ENCODE results near the gene FBXO31.

FBXO31 gene

GRCh38 chr16:87297407-87297806 lies 86.2 kb downstream of the FBXO31 start:
- Histone ChIP-seq H3K4me3 (ENCODE audit: low read length) (no peak overlapping the region), H3K9me2 (replicated peaks; ENCODE audit: insufficient read depth, low read length) (no peaks in the 10 kb centered on the region), H3F3A (ENCODE audit: insufficient read depth, low read length) (no peaks in the 10 kb centered on the region), H3K27ac (ENCODE audit: low read length) (no peak overlapping the region), H3K36me3 (replicated peaks; ENCODE audit: insufficient read depth, low read length) (no peaks in the 10 kb centered on the region), H3K79me2 (ENCODE audit: low read length) (no peaks in the 10 kb centered on the region), H3K4me1 (ENCODE audit: low read length) (no peaks in the 10 kb centered on the region), H2AFZ (ENCODE audit: low read length) (no peak overlapping the region), H3K4me2 (ENCODE audit: low read depth, low read length) (no peak overlapping the region), H3K27me3 (replicated peaks; ENCODE audit: insufficient read depth, low read length) (no peaks in the 10 kb centered on the region), H4K20me1 (ENCODE audit: insufficient read depth, low read length) (no peaks in the 10 kb centered on the region), H3K9ac (ENCODE audit: low read length) (no peak overlapping the region), H3K9me3 (replicated peaks; ENCODE audit: insufficient read depth, low read length) (no peaks in the 10 kb centered on the region)
- no peak for TF ChIP-seq EZH2phosphoT487 (IDR thresholded peaks at IDR 0.05; ENCODE audit: low read length)
- no peak for TF ChIP-seq EZH2 (optimal IDR thresholded peaks at IDR 0.05; ENCODE audit: low read depth, low read length)
- no peak for TF ChIP-seq CTCF (IDR thresholded peaks at IDR 0.05; ENCODE audit: low read length)
- no peak for DNase-seq

- H3K9me3 ChIP-seq (replicated peaks; ENCODE audit: insufficient read depth, low read length): no peaks in the 10 kb centered on the region
- no peak for DNase-seq
- no peaks in the 10 kb centered on the region for H3K4me1 ChIP-seq (ENCODE audit: low read length)
- no peak overlapping the region for H3K27ac ChIP-seq (ENCODE audit: low read length)
- no peak overlapping the region for H2AFZ ChIP-seq (ENCODE audit: low read length)
- no peaks in the 10 kb centered on the region for H3K9me2 ChIP-seq (replicated peaks; ENCODE audit: insufficient read depth, low read length)
- no peak overlapping the region for H3K9ac ChIP-seq (ENCODE audit: low read length)
- H3K79me2 ChIP-seq (ENCODE audit: low read length): no peaks in the 10 kb centered on the region
- TF ChIP-seq EZH2 (optimal IDR thresholded peaks at IDR 0.05; ENCODE audit: low read depth, low read length): no peak
- TF ChIP-seq CTCF (IDR thresholded peaks at IDR 0.05; ENCODE audit: low read length): no peak
- no peak for TF ChIP-seq EZH2phosphoT487 (IDR thresholded peaks at IDR 0.05; ENCODE audit: low read length)
- no peaks in the 10 kb centered on the region for H3F3A ChIP-seq (ENCODE audit: insufficient read depth, low read length)
- H3K4me3 ChIP-seq (ENCODE audit: low read length): no peak overlapping the region
- H3K27me3 ChIP-seq (replicated peaks; ENCODE audit: insufficient read depth, low read length): no peaks in the 10 kb centered on the region
- H3K36me3 ChIP-seq (replicated peaks; ENCODE audit: insufficient read depth, low read length): no peaks in the 10 kb centered on the region
- H3K4me2 ChIP-seq (ENCODE audit: low read depth, low read length): no peak overlapping the region
- no peaks in the 10 kb centered on the region for H4K20me1 ChIP-seq (ENCODE audit: insufficient read depth, low read length)
These were observed 87.7 kb downstream of the FBXO31 start for GRCh38 chr16:87295661-87296531.

- peak; percentile 7 for DNase-seq
- no peaks in the 10 kb centered on the region for H3K27me3 ChIP-seq (replicated peaks; ENCODE audit: insufficient read depth, low read length)
- H3K9me3 ChIP-seq (replicated peaks; ENCODE audit: insufficient read depth, low read length): no peaks in the 10 kb centered on the region
These were observed 88.3 kb downstream of the FBXO31 start for GRCh38 chr16:87295259-87295658.

More at GRCh38 chr16:87295259-87295658, 88.3 kb downstream of the FBXO31 start:
- H3F3A ChIP-seq (ENCODE audit: insufficient read depth, low read length): no peaks in the 10 kb centered on the region
- H4K20me1 ChIP-seq (ENCODE audit: insufficient read depth, low read length): no peaks in the 10 kb centered on the region
- H3K4me3 ChIP-seq (ENCODE audit: low read length): no peak overlapping the region
- H3K9me2 ChIP-seq (replicated peaks; ENCODE audit: insufficient read depth, low read length): no peaks in the 10 kb centered on the region
- H2AFZ ChIP-seq (ENCODE audit: low read length): no peak overlapping the region
- H3K4me1 ChIP-seq (ENCODE audit: low read length): no peaks in the 10 kb centered on the region
- TF ChIP-seq CTCF (IDR thresholded peaks at IDR 0.05; ENCODE audit: low read length) (no peak), EZH2 (optimal IDR thresholded peaks at IDR 0.05; ENCODE audit: low read depth, low read length) (no peak), EZH2phosphoT487 (IDR thresholded peaks at IDR 0.05; ENCODE audit: low read length) (no peak)
- H3K79me2 ChIP-seq (ENCODE audit: low read length): no peaks in the 10 kb centered on the region
- no peak overlapping the region for H3K27ac ChIP-seq (ENCODE audit: low read length)
- no peaks in the 10 kb centered on the region for H3K36me3 ChIP-seq (replicated peaks; ENCODE audit: insufficient read depth, low read length)
- no peak overlapping the region for H3K4me2 ChIP-seq (ENCODE audit: low read depth, low read length)
- H3K9ac ChIP-seq (ENCODE audit: low read length): no peak overlapping the region

All from MM.1S (cell line).